ENCODE measurements around the gene SEPTIN7.

The SEPTIN7 gene

GRCh38 chr7:35792472-35792871 is 8.4 kb upstream of the SEPTIN7 start:
- no peak for DNase-seq

GRCh38 chr7:35792873-35793489 is 7.9 kb upstream of the SEPTIN7 start:
- no peak for DNase-seq

- DNase-seq = no peak
Observed at GRCh38 chr7:35797311-35797710, 3.5 kb upstream of the SEPTIN7 start.

GRCh38 chr7:35799846-35800717 is 775 bp upstream of the SEPTIN7 start:
- peak; percentile 77 for DNase-seq

GRCh38 chr7:35801392-35802101 is 690 bp downstream of the SEPTIN7 start:
- peak; percentile 73 for DNase-seq

GRCh38 chr7:35802102-35802466 is 1.2 kb downstream of the SEPTIN7 start:
- DNase-seq = no peak

- DNase-seq = peak; percentile 12
Observed at GRCh38 chr7:35802649-35803048, 1.8 kb downstream of the SEPTIN7 start.

GRCh38 chr7:35804231-35804970 is 3.5 kb downstream of the SEPTIN7 start:
- no peak for DNase-seq

- DNase-seq = no peak
Observed at GRCh38 chr7:35805876-35806275, 5.0 kb downstream of the SEPTIN7 start.

- no peak for DNase-seq
Observed at GRCh38 chr7:35816514-35816913, 15.7 kb downstream of the SEPTIN7 start.

- no peak for DNase-seq
Observed at GRCh38 chr7:35817181-35817580, 16.3 kb downstream of the SEPTIN7 start.

- no peak for DNase-seq
Observed at GRCh38 chr7:35817930-35818329, 17.1 kb downstream of the SEPTIN7 start.

- DNase-seq = no peak
Observed at GRCh38 chr7:35818513-35818912, 17.7 kb downstream of the SEPTIN7 start.

- no peak for DNase-seq
Observed at GRCh38 chr7:35819310-35819709, 18.5 kb downstream of the SEPTIN7 start.

GRCh38 chr7:35819954-35820703 is 19.3 kb downstream of the SEPTIN7 start:
- DNase-seq = no peak

GRCh38 chr7:35820858-35821257 is 20.0 kb downstream of the SEPTIN7 start:
- DNase-seq = no peak

GRCh38 chr7:35823440-35823839 is 22.6 kb downstream of the SEPTIN7 start:
- no peak for DNase-seq

- DNase-seq = no peak
Observed at GRCh38 chr7:35825974-35826373, 25.1 kb downstream of the SEPTIN7 start.

- no peak for DNase-seq
Observed at GRCh38 chr7:35826751-35827150, 25.9 kb downstream of the SEPTIN7 start.

GRCh38 chr7:35828817-35829216 is 28.0 kb downstream of the SEPTIN7 start:
- no peak for DNase-seq

GRCh38 chr7:35831208-35831607 is 30.4 kb downstream of the SEPTIN7 start:
- DNase-seq = no peak
